Progenitor cell of endocrine pancreas (in vitro differentiated cells): Measurements from ENCODE around the gene OLFM1. TPM values are rescaled to one million over a fixed set of nuclear protein-coding genes. Genes with fewer than 3 reads are reported as not detected.

ENCODE experiments used
- DNase-seq: peaks from one replicate; pipeline ENCODE4 v3.0.0; 2021; ENCODE audit warnings: low spot score; ENCODE audit not compliant: unreplicated experiment
- H3K27ac Mint-ChIP-seq: 2 replicates; pipeline ENCODE4 v1.8.0; 2021; ENCODE audit warnings: mild to moderate bottlenecking, moderate library complexity, mixed read lengths
- H3K27me3 Mint-ChIP-seq: 2 replicates; pipeline ENCODE4 v1.8.0; 2021; ENCODE audit warnings: mixed read lengths
- H3K36me3 Mint-ChIP-seq: 2 replicates; pipeline ENCODE4 v1.8.0; 2022; ENCODE audit warnings: mixed read lengths; ENCODE audit not compliant: insufficient read depth
- H3K4me1 Mint-ChIP-seq: 2 replicates; pipeline ENCODE4 v1.8.0; 2021; ENCODE audit warnings: low read depth, mixed read lengths
- H3K4me3 Mint-ChIP-seq: 2 replicates; pipeline ENCODE4 v1.8.0; 2021; ENCODE audit warnings: low read depth, mild to moderate bottlenecking, moderate library complexity, mixed read lengths
- H3K9me3 Mint-ChIP-seq: 2 replicates; pipeline ENCODE4 v1.8.0; 2021; ENCODE audit warnings: low read depth, mixed read lengths
- CTCF ChIP-seq: fragments of 200-600 bp; sonication (generic); IDR thresholded peaks from one replicate; pipeline ENCODE4 v1.5.0; 2021; ENCODE audit warnings: antibody characterized with exemption, mild to moderate bottlenecking; ENCODE audit not compliant: unreplicated experiment
- total RNA-seq: library from RNA; stranded (reverse); gene quantifications from 2 replicates; pipeline ENCODE4 v1.2.1, GENCODE V29; 2021

Gene OLFM1
- total RNA-seq, 1 donor from 2014 or later, result 1.7 TPM

GRCh38 chr9:135070198-135070951, 17.1 kb upstream of the OLFM1 start:
- H3K36me3 Mint-ChIP-seq, result no peaks in the 10 kb centered on the region
- no peaks in the 10 kb centered on the region for H3K4me1 Mint-ChIP-seq
- H3K27ac Mint-ChIP-seq, result no peak overlapping the region
- H3K27me3 Mint-ChIP-seq, result peaks cover 71% of the 10 kb centered on the region
- no peak for TF ChIP-seq CTCF
- peaks cover 3% of the 10 kb centered on the region for H3K9me3 Mint-ChIP-seq
- no peak for DNase-seq
- H3K4me3 Mint-ChIP-seq, result no peak overlapping the region

GRCh38 chr9:135070964-135071735, 16.3 kb upstream of the OLFM1 start:
- H3K4me1 Mint-ChIP-seq, result no peaks in the 10 kb centered on the region

GRCh38 chr9:135073081-135073740, 14.3 kb upstream of the OLFM1 start:
- H3K27me3 Mint-ChIP-seq, result peaks cover 78% of the 10 kb centered on the region
- H3K4me3 Mint-ChIP-seq, result no peak overlapping the region

More at GRCh38 chr9:135070964-135071735, 16.3 kb upstream of the OLFM1 start:
- no peak overlapping the region for H3K4me3 Mint-ChIP-seq
- H3K36me3 Mint-ChIP-seq, result no peaks in the 10 kb centered on the region
- H3K27ac Mint-ChIP-seq, result no peak overlapping the region
- TF ChIP-seq CTCF, result no peak
- no peak for DNase-seq
- H3K27me3 Mint-ChIP-seq, result peaks cover 66% of the 10 kb centered on the region
- H3K9me3 Mint-ChIP-seq, result no peaks in the 10 kb centered on the region

GRCh38 chr9:135073741-135074305, 13.6 kb upstream of the OLFM1 start:
- H3K9me3 Mint-ChIP-seq, result no peaks in the 10 kb centered on the region
- no peaks in the 10 kb centered on the region for H3K36me3 Mint-ChIP-seq
- TF ChIP-seq CTCF, result no peak
- H3K4me3 Mint-ChIP-seq, result no peak overlapping the region
- no peaks in the 10 kb centered on the region for H3K4me1 Mint-ChIP-seq
- no peak overlapping the region for H3K27ac Mint-ChIP-seq
- H3K27me3 Mint-ChIP-seq, result peaks cover 77% of the 10 kb centered on the region
- no peak for DNase-seq

More at GRCh38 chr9:135073081-135073740, 14.3 kb upstream of the OLFM1 start:
- no peak for TF ChIP-seq CTCF
- H3K27ac Mint-ChIP-seq, result no peak overlapping the region
- DNase-seq, result no peak
- H3K36me3 Mint-ChIP-seq, result no peaks in the 10 kb centered on the region
- H3K4me1 Mint-ChIP-seq, result no peaks in the 10 kb centered on the region
- H3K9me3 Mint-ChIP-seq, result no peaks in the 10 kb centered on the region
